ENCODE measurements around the gene RXRG.

GRCh38 chr1:165476776-165477175 is 31.9 kb upstream of the RXRG start:
- TF ChIP-seq CTCF (IDR thresholded peaks at IDR 0.05) (no peak), POLR2AphosphoS5 (IDR thresholded peaks at IDR 0.05) (no peak), EP300 (IDR thresholded peaks at IDR 0.05) (no peak)

Measured in suprapubic skin (tissue), 4 donors.